ENCODE measurements around the gene NHP2. TPM values are rescaled to one million over a fixed set of nuclear protein-coding genes. Genes with fewer than 3 reads are reported as not detected.

NHP2 gene
- total and polyA plus RNA-seq, 10 of the 15 experiments (the other 5 are each of a cell fraction or from before 2014, with no cell fraction given), result 39.2 to 513 (median 198) TPM

DNA sequence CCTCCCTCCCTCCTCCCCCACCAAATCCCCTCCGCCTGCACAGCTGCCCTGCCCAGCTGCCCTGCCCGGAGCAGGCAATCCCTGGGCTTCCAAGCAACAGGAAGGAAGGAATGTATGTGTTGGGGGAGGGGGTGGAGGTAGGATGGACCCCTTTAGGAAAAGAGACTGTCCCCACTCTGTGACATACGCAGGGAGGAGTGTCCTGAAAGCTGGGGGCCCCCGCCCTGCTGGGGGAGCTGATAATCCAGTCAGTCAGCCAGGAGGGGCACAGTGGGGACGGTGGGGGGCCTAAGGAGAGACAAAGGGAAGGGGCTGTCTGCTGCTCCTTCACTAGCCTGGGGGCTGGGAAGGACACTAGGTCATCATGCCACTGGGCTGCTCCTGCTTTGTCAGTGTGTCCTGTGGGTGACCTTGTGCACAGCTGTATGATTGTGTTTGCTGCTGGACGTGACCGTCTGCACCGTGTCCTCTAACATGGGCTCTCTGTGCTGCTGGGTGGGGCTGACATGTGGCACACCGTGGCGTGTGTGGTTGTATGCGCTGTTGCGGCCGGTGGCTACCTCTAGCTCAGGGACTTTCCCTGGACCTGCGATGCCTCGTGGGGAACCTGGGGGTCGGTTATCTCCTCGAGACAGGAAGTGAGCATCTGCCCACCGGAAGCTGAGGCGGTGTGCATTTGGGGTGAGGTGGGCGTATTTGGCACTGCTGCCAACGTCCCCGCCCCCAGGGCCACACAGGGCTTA, 37.4 kb downstream of the NHP2 start (continued):
- TF ChIP-seq, protein P1, sequence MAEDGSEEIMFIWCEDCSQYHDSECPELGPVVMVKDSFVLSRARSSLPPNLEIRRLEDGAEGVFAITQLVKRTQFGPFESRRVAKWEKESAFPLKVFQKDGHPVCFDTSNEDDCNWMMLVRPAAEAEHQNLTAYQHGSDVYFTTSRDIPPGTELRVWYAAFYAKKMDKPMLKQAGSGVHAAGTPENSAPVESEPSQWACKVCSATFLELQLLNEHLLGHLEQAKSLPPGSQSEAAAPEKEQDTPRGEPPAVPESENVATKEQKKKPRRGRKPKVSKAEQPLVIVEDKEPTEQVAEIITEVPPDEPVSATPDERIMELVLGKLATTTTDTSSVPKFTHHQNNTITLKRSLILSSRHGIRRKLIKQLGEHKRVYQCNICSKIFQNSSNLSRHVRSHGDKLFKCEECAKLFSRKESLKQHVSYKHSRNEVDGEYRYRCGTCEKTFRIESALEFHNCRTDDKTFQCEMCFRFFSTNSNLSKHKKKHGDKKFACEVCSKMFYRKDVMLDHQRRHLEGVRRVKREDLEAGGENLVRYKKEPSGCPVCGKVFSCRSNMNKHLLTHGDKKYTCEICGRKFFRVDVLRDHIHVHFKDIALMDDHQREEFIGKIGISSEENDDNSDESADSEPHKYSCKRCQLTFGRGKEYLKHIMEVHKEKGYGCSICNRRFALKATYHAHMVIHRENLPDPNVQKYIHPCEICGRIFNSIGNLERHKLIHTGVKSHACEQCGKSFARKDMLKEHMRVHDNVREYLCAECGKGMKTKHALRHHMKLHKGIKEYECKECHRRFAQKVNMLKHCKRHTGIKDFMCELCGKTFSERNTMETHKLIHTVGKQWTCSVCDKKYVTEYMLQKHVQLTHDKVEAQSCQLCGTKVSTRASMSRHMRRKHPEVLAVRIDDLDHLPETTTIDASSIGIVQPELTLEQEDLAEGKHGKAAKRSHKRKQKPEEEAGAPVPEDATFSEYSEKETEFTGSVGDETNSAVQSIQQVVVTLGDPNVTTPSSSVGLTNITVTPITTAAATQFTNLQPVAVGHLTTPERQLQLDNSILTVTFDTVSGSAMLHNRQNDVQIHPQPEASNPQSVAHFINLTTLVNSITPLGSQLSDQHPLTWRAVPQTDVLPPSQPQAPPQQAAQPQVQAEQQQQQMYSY (CRISPR knock-in tag; IDR thresholded peaks at IDR 0.05), result no peak
- TF ChIP-seq JUND (IDR thresholded peaks at IDR 0.05; ENCODE audit: low read depth, low read length) (no peak), NR2C2 (IDR thresholded peaks at IDR 0.05; ENCODE audit: borderline replicate concordance, control insufficient read depth, insufficient read length, low read depth) (no peak), BRCA1 (IDR thresholded peaks at IDR 0.05; ENCODE audit: low read depth, low read length) (no peak), NFYB (IDR thresholded peaks at IDR 0.05; ENCODE audit: insufficient read depth, low read depth, low read length) (no peak), ZNF217 (IDR thresholded peaks at IDR 0.05) (no peak), MTA3 (IDR thresholded peaks at IDR 0.05; ENCODE audit: borderline replicate concordance, low read length) (no peak), ZZZ3 (IDR thresholded peaks at IDR 0.05; ENCODE audit: control insufficient read depth, insufficient read length, low read depth) (no peak), MYC (IDR thresholded peaks at IDR 0.05; ENCODE audit: insufficient read depth, insufficient read length, insufficient replicate concordance, low read length, severe bottlenecking) (peak; percentile 72), RELA (IDR thresholded peaks at IDR 0.05; ENCODE audit: borderline replicate concordance, partially characterized antibody) (peak; percentile 80), BCL11A (IDR thresholded peaks at IDR 0.05; ENCODE audit: low read depth, low read length) (0 out of 2 replicates have a peak, but pooled peaks have one; percentile 45), GABPA (IDR thresholded peaks at IDR 0.05; ENCODE audit: low read depth) (no peak), STAT1 (conservative IDR thresholded peaks at IDR 0.05) (no peak), MTA2 (IDR thresholded peaks at IDR 0.05; ENCODE audit: low read depth) (peak; percentile 66), NFXL1 (IDR thresholded peaks at IDR 0.05; ENCODE audit: borderline replicate concordance) (no peak), EED (IDR thresholded peaks at IDR 0.05; ENCODE audit: low read depth) (0 out of 2 replicates have a peak, but pooled peaks have one; percentile 34), KLF5 (IDR thresholded peaks at IDR 0.05; ENCODE audit: partially characterized antibody) (no peak), IRF4 (IDR thresholded peaks at IDR 0.05; ENCODE audit: low read depth, low read length) (0 out of 2 replicates have a peak, but pooled peaks have one; percentile 37), MEF2A (IDR thresholded peaks at IDR 0.05; ENCODE audit: insufficient read depth, low read depth, low read length) (0 out of 2 replicates have a peak, but pooled peaks have one; percentile 25), BMI1 (IDR thresholded peaks at IDR 0.05; ENCODE audit: borderline replicate concordance) (no peak), WRNIP1 (IDR thresholded peaks at IDR 0.05; ENCODE audit: borderline replicate concordance, low read depth, low read length) (no peak), RCOR1 (conservative IDR thresholded peaks at IDR 0.05; ENCODE audit: low read depth, low read length) (peak; percentile 73; the same call in 1 of the 2 replicates), SMARCA5 (IDR thresholded peaks at IDR 0.05) (no peak)
- TF ChIP-seq, protein P2, sequence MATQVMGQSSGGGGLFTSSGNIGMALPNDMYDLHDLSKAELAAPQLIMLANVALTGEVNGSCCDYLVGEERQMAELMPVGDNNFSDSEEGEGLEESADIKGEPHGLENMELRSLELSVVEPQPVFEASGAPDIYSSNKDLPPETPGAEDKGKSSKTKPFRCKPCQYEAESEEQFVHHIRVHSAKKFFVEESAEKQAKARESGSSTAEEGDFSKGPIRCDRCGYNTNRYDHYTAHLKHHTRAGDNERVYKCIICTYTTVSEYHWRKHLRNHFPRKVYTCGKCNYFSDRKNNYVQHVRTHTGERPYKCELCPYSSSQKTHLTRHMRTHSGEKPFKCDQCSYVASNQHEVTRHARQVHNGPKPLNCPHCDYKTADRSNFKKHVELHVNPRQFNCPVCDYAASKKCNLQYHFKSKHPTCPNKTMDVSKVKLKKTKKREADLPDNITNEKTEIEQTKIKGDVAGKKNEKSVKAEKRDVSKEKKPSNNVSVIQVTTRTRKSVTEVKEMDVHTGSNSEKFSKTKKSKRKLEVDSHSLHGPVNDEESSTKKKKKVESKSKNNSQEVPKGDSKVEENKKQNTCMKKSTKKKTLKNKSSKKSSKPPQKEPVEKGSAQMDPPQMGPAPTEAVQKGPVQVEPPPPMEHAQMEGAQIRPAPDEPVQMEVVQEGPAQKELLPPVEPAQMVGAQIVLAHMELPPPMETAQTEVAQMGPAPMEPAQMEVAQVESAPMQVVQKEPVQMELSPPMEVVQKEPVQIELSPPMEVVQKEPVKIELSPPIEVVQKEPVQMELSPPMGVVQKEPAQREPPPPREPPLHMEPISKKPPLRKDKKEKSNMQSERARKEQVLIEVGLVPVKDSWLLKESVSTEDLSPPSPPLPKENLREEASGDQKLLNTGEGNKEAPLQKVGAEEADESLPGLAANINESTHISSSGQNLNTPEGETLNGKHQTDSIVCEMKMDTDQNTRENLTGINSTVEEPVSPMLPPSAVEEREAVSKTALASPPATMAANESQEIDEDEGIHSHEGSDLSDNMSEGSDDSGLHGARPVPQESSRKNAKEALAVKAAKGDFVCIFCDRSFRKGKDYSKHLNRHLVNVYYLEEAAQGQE (IDR thresholded peaks at IDR 0.05; ENCODE audit: low read depth, low read length), result peak; percentile 21; the same call in 1 of the 2 replicates
